Trophoblast cell (in vitro differentiated cells and primary cell): ENCODE results near the gene PET117.
"Not testable (repeated sequence)": the region's sequence is repeated elsewhere in the genome, so short reads cannot be mapped to it uniquely, and the experiment has no call there.

Source experiments
- DNase-seq, 2 donors: peaks; one replicate each; pipeline ENCODE4 v3.0.0-alpha.2; 2016
- H2AFZ ChIP-seq: 2 replicates; pipeline ENCODE4 v1.6.1; 2013; ENCODE audit warnings: low read length, moderate library complexity, mild to moderate bottlenecking; ENCODE audit not compliant: insufficient read depth, poor library complexity
- H2AK5ac ChIP-seq: 2 replicates; pipeline ENCODE4 v1.6.1; 2013; ENCODE audit warnings: mild to moderate bottlenecking, low read length
- H2BK120ac ChIP-seq: 2 replicates; pipeline ENCODE4 v1.6.1; 2013; ENCODE audit warnings: low read length, mild to moderate bottlenecking, moderate library complexity; ENCODE audit not compliant: insufficient read depth, poor library complexity
- H2BK12ac ChIP-seq: 2 replicates; pipeline ENCODE4 v1.6.1; 2013; ENCODE audit warnings: mild to moderate bottlenecking, low read length, moderate library complexity
- H2BK5ac ChIP-seq: 2 replicates; pipeline ENCODE4 v1.6.1; 2013; ENCODE audit warnings: low read length, low read depth, moderate library complexity, mild to moderate bottlenecking; ENCODE audit not compliant: poor library complexity
- H3K14ac ChIP-seq: 2 replicates; pipeline ENCODE4 v1.6.1; 2013; ENCODE audit warnings: mild to moderate bottlenecking, low read length
- H3K18ac ChIP-seq: 2 replicates; pipeline ENCODE4 v1.6.1; 2013; ENCODE audit warnings: mild to moderate bottlenecking, low read length
- H3K23ac ChIP-seq: 2 replicates; pipeline ENCODE4 v1.6.1; 2013; ENCODE audit warnings: low read length
- H3K27ac ChIP-seq: 2 replicates; pipeline ENCODE4 v1.5.1; 2013; ENCODE audit warnings: low read depth, mild to moderate bottlenecking, inconsistent platforms, low read length, moderate library complexity
- H3K27me3 ChIP-seq: 2 replicates; pipeline ENCODE4 v1.6.1; 2013; ENCODE audit warnings: inconsistent platforms, mild to moderate bottlenecking, low read length, moderate library complexity; ENCODE audit not compliant: insufficient read depth
- H3K36me3 ChIP-seq, 2 experiments: 1 replicate in 1 of 2; 2 replicates in 1 of 2; pipeline ENCODE4 v1.6.1; 2013; ENCODE audit warnings: low read length in 2 of 2, mild to moderate bottlenecking in 2 of 2, moderate library complexity in 1 of 2; ENCODE audit not compliant: insufficient read depth in 2 of 2, control insufficient read depth in 1 of 2
- H3K4ac ChIP-seq: 2 replicates; pipeline ENCODE4 v1.6.1; 2013; ENCODE audit warnings: low read depth, mild to moderate bottlenecking, low read length, moderate library complexity
- H3K4me1 ChIP-seq, 2 experiments: 1 replicate in 1 of 2; 2 replicates in 1 of 2; pipeline ENCODE4 v1.6.1; 2013; ENCODE audit warnings: low read length in 2 of 2, mild to moderate bottlenecking in 2 of 2, moderate library complexity in 1 of 2; ENCODE audit not compliant: insufficient read depth in 2 of 2, control insufficient read depth in 1 of 2
- H3K4me2 ChIP-seq: 2 replicates; pipeline ENCODE4 v1.6.1; 2013; ENCODE audit warnings: inconsistent platforms, mild to moderate bottlenecking, low read length, moderate library complexity
- H3K4me3 ChIP-seq: 2 replicates; pipeline ENCODE4 v1.5.1; 2013; ENCODE audit warnings: mild to moderate bottlenecking, low read depth, low read length, inconsistent platforms
- H3K79me1 ChIP-seq: one replicate; pipeline ENCODE4 v1.6.1; 2013; ENCODE audit warnings: low read length
- H3K79me2 ChIP-seq: 2 replicates; pipeline ENCODE4 v1.6.1; 2013; ENCODE audit warnings: low read length, mild to moderate bottlenecking; ENCODE audit not compliant: control insufficient read depth, insufficient read depth, poor library complexity
- H3K9ac ChIP-seq: 2 replicates; pipeline ENCODE4 v1.6.1; 2013; ENCODE audit warnings: mild to moderate bottlenecking, low read length
- H3K9me3 ChIP-seq: 2 replicates; pipeline ENCODE4 v1.6.1; 2013; ENCODE audit warnings: low read depth, mild to moderate bottlenecking, control low read depth, inconsistent platforms, low read length; ENCODE audit not compliant: insufficient read depth
- H4K12ac ChIP-seq: 2 replicates; pipeline ENCODE4 v1.6.1; 2013; ENCODE audit warnings: low read depth, mild to moderate bottlenecking, low read length, moderate library complexity
- H4K8ac ChIP-seq: 2 replicates; pipeline ENCODE4 v1.6.1; 2013; ENCODE audit warnings: low read depth, mild to moderate bottlenecking, low read length, moderate library complexity
- H4K91ac ChIP-seq: one replicate; pipeline ENCODE4 v1.6.1; 2013; ENCODE audit warnings: low read depth, mild to moderate bottlenecking, low read length, moderate library complexity
- WGBS: extraction: QIAGEN DNeasy Blood & Tissue Kit; methylation state at CpG from one replicate; pipeline ENCODE4 v1.1.7; 2013; ENCODE audit warnings: missing lambda C conversion rate; ENCODE audit not compliant: insufficient read length, insufficient coverage; ENCODE audit errors: extremely low coverage; 5-methylcytosine and 5-hydroxymethylcytosine counted together

PET117 gene

GRCh38 chr20:18108326-18108725, 29.3 kb upstream of the PET117 start:
- Histone ChIP-seq H2BK12ac (no peak overlapping the region), H3K4me2 (no peak overlapping the region), H3K27me3 (no peaks in the 10 kb centered on the region), H3K79me1 (no peaks in the 10 kb centered on the region), H3K4ac (no peak overlapping the region), H3K23ac (no peak overlapping the region), H3K14ac (no peak overlapping the region), H3K9ac (no peak overlapping the region), H2BK120ac (no peak overlapping the region), H3K18ac (no peak overlapping the region), H3K9me3 (no peaks in the 10 kb centered on the region), H3K4me1 (no peaks in the 10 kb centered on the region), H3K4me3 (no peak overlapping the region), H3K36me3 (no peaks in the 10 kb centered on the region), H3K79me2 (no peaks in the 10 kb centered on the region), H2BK5ac (no peak overlapping the region), H2AFZ (no peak overlapping the region), H4K8ac (no peak overlapping the region), H4K91ac (no peak overlapping the region), H4K12ac (no peak overlapping the region), H3K27ac (no peak overlapping the region), H2AK5ac (no peak overlapping the region)
- no peak for DNase-seq
- WGBS = no CpG with 5 or more reads among the region's 2 CpGs

- H2AK5ac ChIP-seq, H3K4me1 ChIP-seq, H3K79me1 ChIP-seq, H3K4me3 ChIP-seq, H3K9me3 ChIP-seq, H3K79me2 ChIP-seq, H4K12ac ChIP-seq, H3K27ac ChIP-seq, H3K18ac ChIP-seq, H3K14ac ChIP-seq, H2BK120ac ChIP-seq, H3K27me3 ChIP-seq, H2BK5ac ChIP-seq, H2BK12ac ChIP-seq, DNase-seq, H3K4ac ChIP-seq, H2AFZ ChIP-seq, H4K8ac ChIP-seq, H3K36me3 ChIP-seq, H3K23ac ChIP-seq, H3K9ac ChIP-seq, H3K4me2 ChIP-seq, H4K91ac ChIP-seq: not testable (repeated sequence)
- WGBS = no CpG with 5 or more reads among the region's 1 CpG
These were observed 9.1 kb upstream of the PET117 start for GRCh38 chr20:18128574-18128973.

- Histone ChIP-seq H4K12ac (no peak overlapping the region), H3K18ac (no peak overlapping the region), H4K91ac (no peak overlapping the region), H3K4me1 (no peaks in the 10 kb centered on the region), H3K14ac (no peak overlapping the region), H3K9me3 (no peaks in the 10 kb centered on the region), H2BK12ac (no peak overlapping the region), H3K23ac (no peak overlapping the region), H3K4ac (no peak overlapping the region), H3K36me3 (no peaks in the 10 kb centered on the region), H3K27ac (no peak overlapping the region), H2BK120ac (no peak overlapping the region), H3K4me3 (no peak overlapping the region), H3K4me2 (no peak overlapping the region), H3K27me3 (no peaks in the 10 kb centered on the region), H4K8ac (no peak overlapping the region), H2BK5ac (no peak overlapping the region), H2AK5ac (no peak overlapping the region), H2AFZ (no peak overlapping the region), H3K79me1 (peaks cover 5% of the 10 kb centered on the region), H3K9ac (no peak overlapping the region), H3K79me2 (peaks cover 3% of the 10 kb centered on the region)
- no CpG with 5 or more reads among the region's 1 CpG for WGBS
- no peak for DNase-seq
These were observed 5.0 kb upstream of the PET117 start for GRCh38 chr20:18132663-18133062.

GRCh38 chr20:18133962-18134361, 3.7 kb upstream of the PET117 start:
- H2BK120ac ChIP-seq = no peak overlapping the region
- WGBS = no CpG with 5 or more reads among the region's 2 CpGs
- H2AK5ac ChIP-seq = no peak overlapping the region
- H4K12ac ChIP-seq = no peak overlapping the region
- H3K14ac ChIP-seq = no peak overlapping the region
- no peaks in the 10 kb centered on the region for H3K27me3 ChIP-seq
- no peak overlapping the region for H2AFZ ChIP-seq
- H3K27ac ChIP-seq = no peak overlapping the region
- H3K18ac ChIP-seq = no peak overlapping the region
- no peak for DNase-seq
- peaks cover 13% of the 10 kb centered on the region for H3K79me1 ChIP-seq
- H2BK12ac ChIP-seq = no peak overlapping the region
- peaks cover 10% of the 10 kb centered on the region for H3K79me2 ChIP-seq
- peaks cover 0 to under 1% of the 10 kb centered on the region in 2 experiments for H3K4me1 ChIP-seq
- no peak overlapping the region for H3K4me3 ChIP-seq
- H3K23ac ChIP-seq = no peak overlapping the region
- H3K9ac ChIP-seq = no peak overlapping the region
- no peak overlapping the region for H3K4me2 ChIP-seq
- no peak overlapping the region for H4K91ac ChIP-seq
- no peak overlapping the region for H2BK5ac ChIP-seq
- no peaks in the 10 kb centered on the region for H3K36me3 ChIP-seq
- H4K8ac ChIP-seq = no peak overlapping the region
- no peaks in the 10 kb centered on the region for H3K9me3 ChIP-seq
- no peak overlapping the region for H3K4ac ChIP-seq
